ENCODE results near the gene ZNF593OS. TPM values are rescaled to one million over a fixed set of nuclear protein-coding genes. Genes with fewer than 3 reads are reported as not detected.

The ZNF593OS gene
- total and polyA plus RNA-seq, 10 of the 15 experiments (the other 5 are each of a cell fraction or from before 2014, with no cell fraction given), result 0.16 to 1.7 (median 0.59) TPM; not detected in 6

DNA sequence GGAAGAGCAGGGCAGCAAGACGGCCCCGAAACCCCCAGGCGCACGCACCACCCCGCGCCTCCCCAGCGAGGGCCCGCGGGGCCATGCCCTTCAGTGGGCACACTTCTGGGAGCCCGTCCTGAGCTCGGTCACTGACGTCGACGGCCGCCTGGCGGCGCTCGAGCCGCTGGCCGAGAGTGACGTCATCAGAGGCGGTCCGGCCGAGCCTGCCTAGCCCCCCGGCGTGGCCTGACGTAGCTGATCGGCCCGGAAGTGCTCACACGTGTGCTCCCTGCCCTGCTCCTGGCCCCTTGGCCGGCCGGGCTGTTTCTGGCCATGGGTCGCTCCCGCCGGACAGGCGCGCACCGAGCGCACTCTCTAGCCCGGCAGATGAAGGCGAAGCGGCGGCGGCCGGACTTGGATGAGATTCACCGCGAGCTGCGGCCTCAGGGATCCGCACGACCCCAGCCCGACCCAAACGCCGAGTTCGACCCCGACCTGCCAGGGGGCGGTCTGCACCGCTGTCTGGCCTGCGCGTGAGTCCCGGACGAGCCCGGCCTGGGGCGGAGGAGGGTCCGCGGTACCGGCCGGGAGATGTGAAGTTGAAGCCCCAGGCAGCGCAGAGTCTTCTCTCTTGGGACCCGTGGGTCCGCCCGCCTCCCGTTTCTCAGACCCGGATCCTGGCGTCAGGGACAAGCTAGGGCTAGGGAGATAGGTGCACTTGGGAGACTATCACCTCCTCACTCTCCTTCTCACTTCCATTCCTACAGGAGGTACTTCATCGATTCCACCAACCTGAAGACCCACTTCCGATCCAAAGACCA is 1.8 kb downstream of the ZNF593OS start, which contains the start of gene ZNF593:
ZNF593 (plus strand) TSS at position 240 of the 803 bp plus-strand sequence; CDS start at position 316, 76 bp downstream.
- H2AFZ ChIP-seq (ENCODE audit: control insufficient read depth, low read depth, low read length), result peak within 1 kb of the TSS; percentile 72
- DNase-seq (ENCODE audit: low read depth, low spot score) (peak; percentile 61), ATAC-seq (peak; percentile 98), FAIRE-seq (peak; percentile 94)
- ChIA-PET SMC1A (ENCODE audit: uncharacterized antibody, unreplicated experiment) (interaction anchor here (0.7 to 1.7 kb wide), 5 partner anchors 58 to 152 kb away, joined by 3 to 23 read pairs (median 5); partner anchors contain the start of genes CD52 and CEP85), RAD21 (ENCODE audit: unreplicated experiment) (interaction anchor here (0.9 to 2.8 kb wide), 16 partner anchors 9 to 274 kb away, joined by 3 to 44 read pairs (median 3); partner anchors contain the start of genes CD52, CEP85, DHDDS and SH3BGRL3), CTCF (interaction anchor here (0.6 to 5.8 kb wide), 41 partner anchors 9 to 300 kb away, joined by 3 to 110 read pairs (median 4); partner anchors contain the start of genes CATSPER4, CD52, CEP85 and DHDDS), POLR2A (interaction anchor here (0.6 to 2.0 kb wide), 4 partner anchors 9 to 64 kb away, joined by 3 to 11 read pairs (median 4); partner anchors contain the start of gene CEP85)
- peak within 1 kb of the TSS; percentile 97 for H3K4me3 ChIP-seq
- peak within 1 kb of the TSS; percentile 93 for H3K4me2 ChIP-seq (ENCODE audit: control insufficient read depth, insufficient read depth)
- H3K36me3 ChIP-seq (ENCODE audit: control insufficient read depth in 2 of 2, insufficient read depth in 2 of 2, low read length in 1 of 2), result no peaks in the 10 kb centered on the region; a peak in 1 of 4 replicates
- under 1% methylated on average over 54 of the region's 76 CpGs for WGBS (ENCODE audit: insufficient coverage, insufficient replicate concordance, low lambda C conversion rate, missing lambda C conversion rate)
- no peaks in the 10 kb centered on the region for H3K27me3 ChIP-seq (replicated peaks in 1 of 2; ENCODE audit: control insufficient read depth in 2 of 2, insufficient read depth in 2 of 2, low read length in 1 of 2)
- H3K9ac ChIP-seq (ENCODE audit: control insufficient read depth, insufficient read depth, low read length), result peak within 1 kb of the TSS; percentile 90
- in situ Hi-C loops (cut with MboI) (loop anchor here (5.0 kb wide), 1 partner anchor 152 kb away; no protein-coding TSS in a partner anchor), intact Hi-C loops (cut with micrococcal nuclease; ENCODE audit: unreplicated experiment) (loop anchor here (1.0 to 10.0 kb wide), 3 partner anchors 64 to 225 kb away; partner anchors contain the start of gene CEP85)
- no peaks in the 10 kb centered on the region for H3K9me3 ChIP-seq (replicated peaks; ENCODE audit: control insufficient read depth, insufficient read depth, low read length)
- H3K27ac ChIP-seq (ENCODE audit: control insufficient read depth, insufficient read depth), result peak within 1 kb of the TSS; percentile 79
- peaks cover 7% of the 10 kb centered on the region for H3K4me1 ChIP-seq (ENCODE audit: control insufficient read depth, insufficient read depth, low read length)
- no TSS peak for BruUV-seq (replicated peaks)
- no peaks in the 10 kb centered on the region for H4K20me1 ChIP-seq (ENCODE audit: control insufficient read depth, insufficient read depth)
- H3K79me2 ChIP-seq (ENCODE audit: control insufficient read depth, insufficient read depth, low read length), result peaks cover 12% of the 10 kb centered on the region
- peak; percentile 93; the same call in 1 of the 2 replicates for TF ChIP-seq GATAD2B (conservative IDR thresholded peaks at IDR 0.05; ENCODE audit: low read depth)
- TF ChIP-seq, protein P1, sequence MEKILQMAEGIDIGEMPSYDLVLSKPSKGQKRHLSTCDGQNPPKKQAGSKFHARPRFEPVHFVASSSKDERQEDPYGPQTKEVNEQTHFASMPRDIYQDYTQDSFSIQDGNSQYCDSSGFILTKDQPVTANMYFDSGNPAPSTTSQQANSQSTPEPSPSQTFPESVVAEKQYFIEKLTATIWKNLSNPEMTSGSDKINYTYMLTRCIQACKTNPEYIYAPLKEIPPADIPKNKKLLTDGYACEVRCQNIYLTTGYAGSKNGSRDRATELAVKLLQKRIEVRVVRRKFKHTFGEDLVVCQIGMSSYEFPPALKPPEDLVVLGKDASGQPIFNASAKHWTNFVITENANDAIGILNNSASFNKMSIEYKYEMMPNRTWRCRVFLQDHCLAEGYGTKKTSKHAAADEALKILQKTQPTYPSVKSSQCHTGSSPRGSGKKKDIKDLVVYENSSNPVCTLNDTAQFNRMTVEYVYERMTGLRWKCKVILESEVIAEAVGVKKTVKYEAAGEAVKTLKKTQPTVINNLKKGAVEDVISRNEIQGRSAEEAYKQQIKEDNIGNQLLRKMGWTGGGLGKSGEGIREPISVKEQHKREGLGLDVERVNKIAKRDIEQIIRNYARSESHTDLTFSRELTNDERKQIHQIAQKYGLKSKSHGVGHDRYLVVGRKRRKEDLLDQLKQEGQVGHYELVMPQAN (conservative IDR thresholded peaks at IDR 0.05), result peak; percentile 95
- TF ChIP-seq ZNF687 (IDR thresholded peaks at IDR 0.05), result peak; percentile 87
- no peak for TF ChIP-seq KLF5 (IDR thresholded peaks at IDR 0.05; ENCODE audit: partially characterized antibody)
- TF ChIP-seq MTA3 (IDR thresholded peaks at IDR 0.05; ENCODE audit: borderline replicate concordance, low read length), result no peak
- peak; percentile 93 to 98 (median 95) for TF ChIP-seq CTCF (IDR thresholded peaks at IDR 0.05 in 2 of 3, conservative IDR thresholded peaks at IDR 0.05 in 1 of 3; ENCODE audit: control insufficient read depth in 2 of 3, extremely low read depth in 1 of 3, insufficient read depth in 1 of 3, low read depth in 3 of 3, low read length in 3 of 3)
- TF ChIP-seq SIN3A (IDR thresholded peaks at IDR 0.05; ENCODE audit: low read depth, low read length), result peak; percentile 90
- no peak for TF ChIP-seq SUPT20H (IDR thresholded peaks at IDR 0.05; ENCODE audit: borderline replicate concordance, control insufficient read depth, low read depth, low read length)
- no peak for TF ChIP-seq JUNB (IDR thresholded peaks at IDR 0.05)

All from GM12878 (cell line).